Panc1 (cell line): ENCODE results near the gene PRR22. TPM values are rescaled to one million over a fixed set of nuclear protein-coding genes. Genes with fewer than 3 reads are reported as not detected.
"Not testable (repeated sequence)": the region's sequence is repeated elsewhere in the genome, so short reads cannot be mapped to it uniquely, and the experiment has no call there.

ENCODE experiments used
- ATAC-seq: fragments of 200-7000 bp; cut with Tn5 transposase; 2 replicates; pipeline ENCODE4 v1.9.1; 2020; ENCODE audit warnings: mild to moderate bottlenecking, moderate library complexity
- BruUV-seq: library from RNA; stranded (reverse); fragments of 400-500 nt; replicated peaks from 2 replicates; lab custom pipeline; 2021; lab: Mats Ljungman, UMichigan
- CTCF ChIA-PET: fragments of 300-600 bp; sonication (Branson Sonifier 250); formaldehyde crosslinking; loops from one replicate; lab custom pipeline; 2022; ENCODE audit warnings: antibody characterized with exemption; lab: Charles Lee
- POLR2A ChIA-PET: fragments of 300-600 bp; sonication (Branson Sonifier 250); formaldehyde crosslinking; loops from one replicate; lab custom pipeline; 2022; ENCODE audit warnings: antibody characterized with exemption; lab: Charles Lee
- DNase-seq: peaks from one replicate; pipeline ENCODE4 v3.0.0-alpha.2; 2010; ENCODE audit warnings: low read depth, low spot score
- H3K27ac ChIP-seq: 2 replicates; pipeline ENCODE4 v1.5.1; 2011; ENCODE audit warnings: mild to moderate bottlenecking, low read length, inconsistent platforms
- H3K27me3 ChIP-seq: fragments of 200-500 bp; sonication (Bioruptor generic); 2 replicates; pipeline ENCODE4 v1.6.0; 2014; ENCODE audit warnings: low read length, inconsistent platforms; ENCODE audit not compliant: control insufficient read depth, insufficient read depth
- H3K36me3 ChIP-seq: fragments of 200-500 bp; sonication (Bioruptor generic); 2 replicates; pipeline ENCODE4 v1.5.1; 2014; ENCODE audit warnings: inconsistent platforms, mild to moderate bottlenecking, low read length, moderate library complexity; ENCODE audit not compliant: control insufficient read depth, insufficient read depth
- H3K4me1 ChIP-seq: 2 replicates; pipeline ENCODE4 v1.5.1; 2011; ENCODE audit warnings: inconsistent platforms, mild to moderate bottlenecking, low read length, moderate library complexity; ENCODE audit not compliant: control insufficient read depth, insufficient read depth
- H3K4me3 ChIP-seq, 2 experiments: 2 replicates each; pipeline ENCODE4 v1.5.1; 2011 to 2012; ENCODE audit warnings: low read depth in 2 of 2, low read length in 2 of 2, mild to moderate bottlenecking in 2 of 2, inconsistent platforms in 1 of 2, moderate library complexity in 1 of 2
- H3K9me3 ChIP-seq: fragments of 200-500 bp; sonication (Bioruptor generic); 2 replicates; pipeline ENCODE4 v1.5.1; 2014; ENCODE audit warnings: low read depth, mild to moderate bottlenecking, inconsistent platforms, low read length, moderate library complexity; ENCODE audit not compliant: control insufficient read depth, insufficient read depth
- POLR2AphosphoS5 ChIP-seq: IDR thresholded peaks from 2 replicates; pipeline ENCODE4 v1.6.1; 2012; ENCODE audit warnings: mild to moderate bottlenecking, low read depth, low read length, moderate library complexity
- SIN3A ChIP-seq: IDR thresholded peaks from 2 replicates; pipeline ENCODE4 v1.6.1; 2012; ENCODE audit warnings: low read depth, mild to moderate bottlenecking, low read length, moderate library complexity, borderline replicate concordance; ENCODE audit not compliant: insufficient read depth
- TCF7L2 ChIP-seq: IDR thresholded peaks from 2 replicates; pipeline ENCODE4 v1.6.1; 2011; ENCODE audit warnings: mild to moderate bottlenecking, low read depth, low read length, inconsistent platforms
- in situ Hi-C: cut with HindIII; loops from 2 replicates; pipeline ENCODE4 v1.10.0; 2016; ENCODE audit warnings: low sequenced_read_pairs, low pct_unique_long_range_greater_than_20kb
- intact Hi-C: fragments of 100-400 bp; cut with micrococcal nuclease; formaldehyde crosslinking; loops from one replicate; pipeline ENCODE4 v1.10.0; 2022; ENCODE audit not compliant: unreplicated experiment
- total RNA-seq: library from RNA; stranded (reverse); gene quantifications from one replicate; pipeline ENCODE4 v1.2.1, GENCODE V29; 2021; ENCODE audit not compliant: unreplicated experiment
- TF ChIP-seq, protein P1 (sequence below), 2 experiments: IDR thresholded peaks; 2 replicates each; pipeline ENCODE4 v1.6.1; 2011 to 2012; ENCODE audit warnings: low read depth in 2 of 2, control low read depth in 1 of 2, low read length in 1 of 2, mild to moderate bottlenecking in 1 of 2, moderate library complexity in 1 of 2; ENCODE audit not compliant: insufficient read depth in 1 of 2
- TF ChIP-seq, protein P2 (sequence below): fragments of 450-650 bp; IDR thresholded peaks from 2 replicates; pipeline ENCODE4 v1.5.1; 2017; ENCODE audit warnings: mild to moderate bottlenecking

PRR22 gene
- total RNA-seq, 1 experiment from 2014 or later: 5.9 TPM

DNA sequence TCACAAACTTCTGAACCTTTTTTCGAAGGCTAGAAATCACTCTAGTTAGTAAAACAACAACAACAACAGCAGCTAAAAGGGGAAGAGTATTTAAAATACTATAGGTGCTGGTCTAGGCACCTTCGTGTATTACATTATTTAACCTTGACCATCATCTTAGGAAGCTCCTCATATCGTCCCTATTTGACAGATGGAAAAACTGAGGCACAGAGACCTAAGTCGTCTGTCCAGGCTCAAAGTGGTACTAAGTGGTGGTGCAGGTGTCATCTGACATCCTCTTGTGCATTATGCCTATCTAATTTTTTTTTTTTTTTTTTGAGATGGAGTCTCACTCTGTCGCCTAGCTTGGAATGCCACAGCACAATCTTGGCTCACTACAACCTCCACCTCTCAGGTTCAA, 35.0 kb downstream of the PRR22 start:
- Histone ChIP-seq H3K27ac (no peak overlapping the region), H3K4me1 (no peaks in the 10 kb centered on the region), H3K36me3 (no peaks in the 10 kb centered on the region), H3K27me3 (no peaks in the 10 kb centered on the region), H3K4me3 (no peak overlapping the region), H3K9me3 (no peaks in the 10 kb centered on the region)
- in situ Hi-C loops (no loop called here), intact Hi-C loops (no loop called here)
- CTCF ChIA-PET: interaction anchor here (0.6 to 0.7 kb wide), 2 partner anchors 75 to 590 kb away, joined by 3 to 13 read pairs; no protein-coding TSS in a partner anchor
- ATAC-seq (no peak), DNase-seq (no peak)
- TF ChIP-seq TCF7L2 (no peak), SIN3A (no peak), POLR2AphosphoS5 (no peak)
- TF ChIP-seq, protein P1, sequence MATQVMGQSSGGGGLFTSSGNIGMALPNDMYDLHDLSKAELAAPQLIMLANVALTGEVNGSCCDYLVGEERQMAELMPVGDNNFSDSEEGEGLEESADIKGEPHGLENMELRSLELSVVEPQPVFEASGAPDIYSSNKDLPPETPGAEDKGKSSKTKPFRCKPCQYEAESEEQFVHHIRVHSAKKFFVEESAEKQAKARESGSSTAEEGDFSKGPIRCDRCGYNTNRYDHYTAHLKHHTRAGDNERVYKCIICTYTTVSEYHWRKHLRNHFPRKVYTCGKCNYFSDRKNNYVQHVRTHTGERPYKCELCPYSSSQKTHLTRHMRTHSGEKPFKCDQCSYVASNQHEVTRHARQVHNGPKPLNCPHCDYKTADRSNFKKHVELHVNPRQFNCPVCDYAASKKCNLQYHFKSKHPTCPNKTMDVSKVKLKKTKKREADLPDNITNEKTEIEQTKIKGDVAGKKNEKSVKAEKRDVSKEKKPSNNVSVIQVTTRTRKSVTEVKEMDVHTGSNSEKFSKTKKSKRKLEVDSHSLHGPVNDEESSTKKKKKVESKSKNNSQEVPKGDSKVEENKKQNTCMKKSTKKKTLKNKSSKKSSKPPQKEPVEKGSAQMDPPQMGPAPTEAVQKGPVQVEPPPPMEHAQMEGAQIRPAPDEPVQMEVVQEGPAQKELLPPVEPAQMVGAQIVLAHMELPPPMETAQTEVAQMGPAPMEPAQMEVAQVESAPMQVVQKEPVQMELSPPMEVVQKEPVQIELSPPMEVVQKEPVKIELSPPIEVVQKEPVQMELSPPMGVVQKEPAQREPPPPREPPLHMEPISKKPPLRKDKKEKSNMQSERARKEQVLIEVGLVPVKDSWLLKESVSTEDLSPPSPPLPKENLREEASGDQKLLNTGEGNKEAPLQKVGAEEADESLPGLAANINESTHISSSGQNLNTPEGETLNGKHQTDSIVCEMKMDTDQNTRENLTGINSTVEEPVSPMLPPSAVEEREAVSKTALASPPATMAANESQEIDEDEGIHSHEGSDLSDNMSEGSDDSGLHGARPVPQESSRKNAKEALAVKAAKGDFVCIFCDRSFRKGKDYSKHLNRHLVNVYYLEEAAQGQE (IDR thresholded peaks at IDR 0.05; ENCODE audit: insufficient read depth in 1 of 2, low read depth in 2 of 2, low read length in 1 of 2): no peak
- TF ChIP-seq, protein P2, sequence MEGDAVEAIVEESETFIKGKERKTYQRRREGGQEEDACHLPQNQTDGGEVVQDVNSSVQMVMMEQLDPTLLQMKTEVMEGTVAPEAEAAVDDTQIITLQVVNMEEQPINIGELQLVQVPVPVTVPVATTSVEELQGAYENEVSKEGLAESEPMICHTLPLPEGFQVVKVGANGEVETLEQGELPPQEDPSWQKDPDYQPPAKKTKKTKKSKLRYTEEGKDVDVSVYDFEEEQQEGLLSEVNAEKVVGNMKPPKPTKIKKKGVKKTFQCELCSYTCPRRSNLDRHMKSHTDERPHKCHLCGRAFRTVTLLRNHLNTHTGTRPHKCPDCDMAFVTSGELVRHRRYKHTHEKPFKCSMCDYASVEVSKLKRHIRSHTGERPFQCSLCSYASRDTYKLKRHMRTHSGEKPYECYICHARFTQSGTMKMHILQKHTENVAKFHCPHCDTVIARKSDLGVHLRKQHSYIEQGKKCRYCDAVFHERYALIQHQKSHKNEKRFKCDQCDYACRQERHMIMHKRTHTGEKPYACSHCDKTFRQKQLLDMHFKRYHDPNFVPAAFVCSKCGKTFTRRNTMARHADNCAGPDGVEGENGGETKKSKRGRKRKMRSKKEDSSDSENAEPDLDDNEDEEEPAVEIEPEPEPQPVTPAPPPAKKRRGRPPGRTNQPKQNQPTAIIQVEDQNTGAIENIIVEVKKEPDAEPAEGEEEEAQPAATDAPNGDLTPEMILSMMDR: no peak
- POLR2A ChIA-PET: no interaction called here
- BruUV-seq: no TSS peak

DNA sequence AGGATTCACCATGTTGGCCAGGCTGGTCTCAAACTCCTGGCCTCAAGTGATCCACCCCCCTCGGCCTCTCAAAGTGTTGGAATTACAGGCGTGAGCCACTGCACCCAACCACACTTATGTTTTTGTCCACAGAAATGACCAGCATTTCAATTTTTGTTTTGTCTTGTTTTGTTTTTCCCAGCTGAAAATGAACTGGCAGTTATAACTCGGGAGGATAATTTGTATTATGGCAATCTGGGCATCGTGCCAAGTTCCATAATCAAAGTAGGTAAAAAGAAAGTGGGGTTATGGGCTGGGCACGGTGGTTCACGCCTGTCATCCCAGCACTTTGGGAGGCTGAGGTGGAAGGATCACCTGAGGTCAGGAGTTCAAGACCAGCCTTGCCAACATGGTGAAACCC, 35.6 kb downstream of the PRR22 start:
- POLR2A ChIA-PET, H3K27me3 ChIP-seq, H3K4me1 ChIP-seq, H3K9me3 ChIP-seq, ATAC-seq, BruUV-seq, H3K4me3 ChIP-seq, H3K36me3 ChIP-seq, H3K27ac ChIP-seq, DNase-seq, in situ Hi-C loops, intact Hi-C loops: not testable (repeated sequence)
- CTCF ChIA-PET: interaction anchor here (0.6 kb wide), 1 partner anchor 9 kb away, joined by 3 read pairs; no protein-coding TSS in a partner anchor

DNA sequence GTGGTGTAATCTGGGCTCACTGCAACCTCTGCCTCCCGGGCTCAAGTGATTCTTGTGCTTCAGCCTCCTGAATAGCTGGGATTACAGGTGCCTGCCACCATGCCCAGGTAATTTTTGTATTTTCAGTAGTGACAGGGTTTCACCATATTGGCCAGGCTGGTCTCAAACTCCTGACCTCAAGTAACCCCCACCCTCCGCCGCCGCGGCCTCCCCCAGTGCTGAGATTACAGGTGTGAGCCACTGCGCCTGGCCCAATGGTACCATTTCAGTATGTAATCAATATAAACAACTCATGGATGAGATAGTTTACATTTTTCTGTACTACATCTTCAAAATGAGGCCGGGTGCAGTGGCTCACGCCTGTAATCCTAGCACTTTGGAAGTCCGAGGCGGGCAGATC, 39.5 kb downstream of the PRR22 start:
- POLR2A ChIA-PET, H3K27ac ChIP-seq, H3K4me1 ChIP-seq, in situ Hi-C loops, CTCF ChIA-PET, H3K9me3 ChIP-seq, H3K27me3 ChIP-seq, H3K36me3 ChIP-seq, BruUV-seq, intact Hi-C loops, H3K4me3 ChIP-seq, ATAC-seq, DNase-seq: not testable (repeated sequence)
